SK-N-MC (cell line): Measurements from ENCODE around the gene CEP72.
"Not testable (repeated sequence)": the region's sequence is repeated elsewhere in the genome, so short reads cannot be mapped to it uniquely, and the experiment has no call there.

Experiments
- EZH2 ChIP-seq: fragments of 200-600 bp; sonication (generic); IDR thresholded peaks from one replicate; pipeline ENCODE4 v1.6.1; 2017; ENCODE audit warnings: antibody characterized with exemption
- FOXP2 ChIP-seq: optimal IDR thresholded peaks from 2 replicates; pipeline ENCODE3; 2011; ENCODE audit warnings: mild to moderate bottlenecking, moderate library complexity; ENCODE audit not compliant: insufficient read depth; ENCODE audit errors: extremely low read length, control extremely low read depth
- POLR2AphosphoS5 ChIP-seq: IDR thresholded peaks from 2 replicates; pipeline ENCODE4 v1.6.1; 2012; ENCODE audit warnings: mild to moderate bottlenecking, low read depth, low read length, borderline replicate concordance

DNA sequence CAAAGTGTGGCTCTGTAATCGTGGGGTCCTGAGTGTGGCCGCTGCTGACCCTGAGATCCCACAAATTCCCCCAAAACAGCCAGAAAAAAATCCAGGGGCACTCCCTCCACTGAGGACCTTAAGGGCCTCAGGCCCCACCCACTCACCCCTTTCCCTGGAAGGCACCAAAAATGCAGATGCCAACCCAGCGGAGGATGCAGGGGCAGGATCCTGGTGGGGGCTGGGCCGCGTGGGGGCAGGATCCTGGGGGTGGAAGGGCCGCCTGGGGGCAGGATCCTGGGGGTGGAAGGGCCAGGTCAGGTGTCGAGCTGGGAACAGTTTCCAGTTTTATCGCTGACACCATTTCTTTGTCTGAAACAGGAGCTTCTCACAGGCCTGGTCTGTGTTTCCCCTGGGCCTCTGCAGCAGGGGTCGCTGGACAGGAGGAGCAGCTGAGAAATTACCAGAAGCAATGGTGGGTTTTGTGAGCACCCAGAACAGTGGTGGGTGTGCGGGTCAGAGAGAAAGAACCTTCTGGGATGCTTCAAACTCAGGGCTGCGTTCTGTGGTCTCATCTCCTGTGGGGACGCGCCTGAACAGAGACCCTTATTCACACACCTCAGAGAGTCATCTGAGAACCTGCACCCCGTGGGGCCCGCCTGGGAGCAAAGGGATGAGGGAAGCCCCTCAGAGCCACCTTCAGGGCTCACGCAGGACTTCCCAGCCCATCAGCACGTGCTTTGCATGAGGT, 67.2 kb downstream of the CEP72 start:
- TF ChIP-seq POLR2AphosphoS5, EZH2, FOXP2: not testable (repeated sequence)
